SKM-1 treated with dmso at 0.1 percent for 144 hours (cell line): Measurements from ENCODE around the gene CCDC85A.

Experiments
- DNase-seq: peaks from one replicate; lab custom pipeline; 2025; ENCODE audit not compliant: unreplicated experiment; lab: John Stamatoyannopoulos, UW

Gene CCDC85A

DNA sequence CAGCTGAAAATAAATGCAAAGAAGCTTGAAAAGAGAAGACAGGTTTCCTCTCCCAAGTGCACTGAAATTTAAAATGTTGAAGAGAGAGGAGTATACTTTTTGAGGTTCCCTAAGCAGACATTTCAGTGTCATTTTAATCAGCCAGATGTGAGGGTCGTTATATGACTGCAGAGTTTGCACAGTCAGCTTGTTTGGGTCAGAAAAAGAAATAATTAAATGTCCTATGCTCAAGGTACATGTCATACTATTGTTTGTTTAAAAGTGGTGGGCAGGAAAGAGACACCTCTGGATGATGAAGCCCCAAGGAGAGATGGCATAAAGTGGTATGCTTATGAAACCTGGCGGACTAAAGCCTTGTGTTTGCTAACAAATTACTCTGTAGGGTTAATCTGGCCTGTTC lies 55.2 kb downstream of the CCDC85A start:
- DNase-seq: no peak

DNA sequence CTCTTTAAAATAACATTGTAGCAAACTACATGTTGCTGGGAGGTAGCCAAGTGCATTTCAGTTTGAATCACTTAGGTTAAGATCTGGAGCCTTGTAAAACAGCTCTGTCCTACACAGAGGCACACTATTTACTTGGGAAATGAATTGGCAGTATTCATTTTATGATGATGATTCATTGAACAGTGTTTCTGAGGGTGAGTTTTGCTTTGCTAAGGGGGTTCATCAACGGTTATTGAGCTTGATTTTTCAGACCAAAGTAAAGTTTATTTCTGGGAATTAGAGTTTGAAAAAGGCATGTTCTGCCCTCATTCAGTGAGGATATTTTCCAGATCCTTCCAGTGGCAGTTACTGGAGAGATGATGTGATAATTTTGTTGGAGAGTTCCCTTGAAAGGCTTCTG lies 55.6 kb downstream of the CCDC85A start:
- no peak for DNase-seq

DNA sequence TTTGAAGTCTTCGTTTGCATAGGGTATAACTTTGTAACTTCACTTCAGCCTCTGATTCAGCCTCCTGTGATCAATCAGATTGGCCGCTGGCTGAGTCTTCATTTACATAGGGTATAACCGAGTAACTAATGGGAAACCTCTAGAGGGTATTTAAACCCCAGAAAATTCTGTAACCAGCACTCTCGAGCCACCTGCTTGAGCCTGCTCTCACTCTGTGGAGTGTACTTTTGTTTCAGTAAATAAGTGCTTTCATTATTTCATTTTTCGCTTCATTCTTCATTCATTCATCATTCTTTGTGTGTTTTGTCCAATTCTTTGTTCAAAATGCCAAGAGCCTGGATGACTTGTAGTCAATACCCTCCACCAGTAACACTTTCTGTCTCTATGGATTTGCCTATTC lies 56.4 kb downstream of the CCDC85A start:
- no peak for DNase-seq

DNA sequence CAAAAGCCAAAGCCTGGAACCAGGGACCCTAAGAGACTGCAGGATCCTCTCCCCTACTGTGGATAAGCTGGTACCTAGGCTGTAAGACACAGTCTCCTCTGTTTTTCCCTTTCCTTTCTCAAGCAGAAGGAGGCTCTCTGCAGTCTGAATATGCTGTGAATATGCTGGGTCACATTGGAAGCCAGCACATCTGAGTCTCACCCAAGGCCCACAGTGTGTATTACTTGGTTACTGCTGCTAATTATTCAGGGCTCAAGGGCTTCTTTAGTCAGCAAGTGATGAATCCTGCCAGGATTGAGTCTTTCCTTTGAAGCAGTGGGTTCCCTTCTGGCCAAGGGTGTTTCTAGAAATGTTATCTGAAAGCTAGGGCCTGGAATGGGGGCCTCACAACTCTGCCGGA lies 60.7 kb downstream of the CCDC85A start:
- no peak for DNase-seq

DNA sequence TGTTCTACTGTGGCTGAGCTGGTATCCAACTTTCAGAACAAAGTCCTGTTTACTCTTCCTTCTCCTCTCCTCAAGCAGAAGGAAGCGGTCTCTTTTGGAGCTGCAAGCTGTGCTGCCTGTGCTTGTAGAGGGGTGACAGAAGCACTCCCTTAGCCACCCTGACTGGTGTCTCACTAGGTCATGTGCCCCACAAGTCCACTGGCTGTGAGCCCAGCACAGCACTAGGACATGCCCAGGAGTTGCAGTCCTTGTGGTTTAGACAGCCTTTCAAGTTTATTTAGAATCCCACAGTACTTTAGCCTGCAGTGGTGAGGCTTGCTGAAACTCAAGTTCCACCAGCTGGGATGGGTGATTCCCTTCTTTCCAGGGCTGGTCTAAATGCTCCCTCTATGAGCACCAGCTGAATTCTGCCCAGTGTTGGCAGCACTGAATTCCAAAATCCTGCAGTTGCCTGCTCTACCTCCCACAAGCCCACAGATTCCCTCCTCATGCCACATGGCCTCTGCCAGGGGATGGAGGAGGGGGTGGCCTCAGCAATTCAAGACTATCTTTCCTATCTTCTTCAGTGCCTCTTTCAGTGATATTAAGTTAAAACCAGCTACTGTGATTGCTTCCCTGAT lies 61.2 kb downstream of the CCDC85A start:
- DNase-seq: no peak

DNA sequence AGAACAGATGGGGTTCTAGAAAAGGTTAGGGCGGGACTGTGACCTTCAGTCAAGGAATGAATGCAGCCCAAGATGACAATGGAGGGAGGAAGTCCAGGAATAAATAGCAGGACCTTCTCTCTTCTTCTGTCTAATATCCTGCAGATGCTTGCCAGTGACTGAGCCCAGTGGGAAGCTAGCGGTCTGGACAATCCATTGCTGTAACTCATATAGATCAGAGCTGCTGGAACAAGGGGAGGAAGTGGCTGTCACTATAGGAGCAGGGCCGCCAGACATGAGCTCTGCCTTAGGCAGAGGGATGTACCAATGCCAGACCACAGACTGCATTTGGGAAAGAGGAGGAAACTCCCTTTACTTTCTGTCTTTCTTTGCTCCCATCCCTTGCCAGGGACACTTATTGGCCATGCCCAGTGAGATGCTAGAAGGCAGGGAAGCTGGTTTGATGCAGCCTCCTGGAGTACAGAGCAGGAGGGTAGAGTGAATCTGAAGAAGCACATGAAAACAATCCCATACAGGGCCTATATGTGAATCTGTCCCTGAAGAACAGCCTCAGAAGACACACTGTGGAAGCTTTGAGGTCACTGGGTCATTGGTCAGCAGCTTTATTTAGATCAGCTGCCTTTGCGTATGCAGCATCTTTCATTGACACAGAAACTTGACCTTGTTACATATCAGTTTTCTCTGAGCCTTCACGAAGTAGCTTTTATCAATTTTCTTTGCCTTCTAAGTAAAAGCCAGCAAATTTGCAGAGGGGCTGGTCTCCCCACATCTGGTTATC lies 65.4 kb downstream of the CCDC85A start:
- no peak for DNase-seq

DNA sequence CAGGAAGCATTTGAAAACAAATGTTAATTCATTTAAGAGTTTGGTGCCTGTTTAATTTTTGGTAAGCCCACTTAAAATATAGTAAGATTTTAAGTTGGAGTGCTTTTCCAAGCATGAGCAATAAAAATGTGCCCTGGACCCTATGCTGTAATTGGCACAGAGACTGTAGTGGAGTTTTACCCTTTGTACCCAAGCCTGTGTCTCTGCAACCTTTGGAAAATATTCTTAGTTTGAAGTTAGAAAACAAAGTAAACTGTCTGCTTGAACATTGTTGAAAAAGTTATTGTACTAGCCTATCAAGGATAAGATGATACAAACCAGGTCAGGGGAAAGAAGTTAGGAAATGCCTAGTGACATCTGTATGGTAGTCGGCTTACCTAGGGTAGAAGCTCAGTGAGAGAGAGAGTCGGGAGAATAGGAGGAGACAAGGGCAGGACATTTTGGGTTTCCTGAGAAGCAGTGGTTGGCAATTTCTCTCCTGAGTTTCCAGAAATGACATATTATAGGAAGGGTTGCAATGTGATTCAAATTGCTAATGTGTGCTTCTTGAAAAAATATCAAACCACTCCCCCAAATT lies 66.5 kb downstream of the CCDC85A start:
- no peak for DNase-seq

DNA sequence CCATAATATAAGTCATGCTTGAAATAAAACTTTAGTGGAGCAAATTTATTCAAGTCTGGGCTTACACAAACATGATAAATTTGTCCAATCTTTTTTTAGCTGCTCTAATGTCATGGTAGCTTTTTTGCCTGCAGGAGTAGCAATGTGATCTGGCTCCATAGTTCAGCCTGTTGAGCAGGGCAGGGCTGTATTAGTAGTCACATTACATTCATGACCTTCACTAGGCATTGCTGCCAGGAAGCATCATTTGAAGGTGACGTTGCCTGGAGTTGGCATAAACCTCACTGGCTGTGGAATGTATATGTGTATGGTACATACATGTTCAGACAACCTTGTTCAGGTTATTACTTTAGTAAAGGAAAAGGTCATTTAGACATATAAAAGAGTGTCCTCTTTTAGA lies 76.6 kb downstream of the CCDC85A start:
- no peak for DNase-seq

DNA sequence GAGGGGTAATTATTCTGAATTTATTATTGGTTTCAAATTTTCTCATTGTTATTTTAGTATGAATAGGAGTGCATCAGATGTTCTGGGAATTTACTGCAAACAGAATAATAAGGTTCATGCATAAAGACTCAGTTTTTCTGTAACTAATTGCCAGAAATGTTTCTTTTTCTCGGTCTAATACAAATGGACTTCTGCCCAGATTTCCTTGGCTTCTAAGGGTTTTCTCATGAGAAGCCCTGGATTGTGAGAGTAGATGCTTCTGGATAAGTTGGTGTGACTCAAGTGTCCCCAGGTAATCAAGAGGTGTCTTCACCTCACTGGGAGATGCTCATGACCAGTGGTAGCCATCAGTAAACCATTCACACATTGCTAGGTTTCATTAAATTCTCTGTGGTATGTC lies 78.5 kb downstream of the CCDC85A start:
- no peak for DNase-seq

DNA sequence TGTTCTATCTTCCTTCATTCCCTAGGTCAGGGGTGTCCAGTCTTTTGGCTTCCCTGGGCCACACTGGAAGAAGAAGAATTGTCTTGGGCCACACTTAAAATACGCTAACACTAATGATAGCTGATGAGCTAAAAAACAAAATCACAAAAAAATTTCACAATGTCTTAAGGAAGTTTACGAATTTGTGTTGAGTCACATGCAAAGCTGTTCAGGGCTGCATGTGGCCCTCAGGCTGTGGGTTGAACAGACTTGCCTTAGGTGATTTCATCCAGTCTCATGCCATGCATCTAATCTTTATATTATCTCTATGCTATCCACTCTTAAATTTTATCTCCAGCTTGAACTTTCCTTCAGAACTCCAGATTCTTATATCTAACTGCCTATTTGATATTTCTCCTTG lies 80.1 kb downstream of the CCDC85A start:
- no peak for DNase-seq

DNA sequence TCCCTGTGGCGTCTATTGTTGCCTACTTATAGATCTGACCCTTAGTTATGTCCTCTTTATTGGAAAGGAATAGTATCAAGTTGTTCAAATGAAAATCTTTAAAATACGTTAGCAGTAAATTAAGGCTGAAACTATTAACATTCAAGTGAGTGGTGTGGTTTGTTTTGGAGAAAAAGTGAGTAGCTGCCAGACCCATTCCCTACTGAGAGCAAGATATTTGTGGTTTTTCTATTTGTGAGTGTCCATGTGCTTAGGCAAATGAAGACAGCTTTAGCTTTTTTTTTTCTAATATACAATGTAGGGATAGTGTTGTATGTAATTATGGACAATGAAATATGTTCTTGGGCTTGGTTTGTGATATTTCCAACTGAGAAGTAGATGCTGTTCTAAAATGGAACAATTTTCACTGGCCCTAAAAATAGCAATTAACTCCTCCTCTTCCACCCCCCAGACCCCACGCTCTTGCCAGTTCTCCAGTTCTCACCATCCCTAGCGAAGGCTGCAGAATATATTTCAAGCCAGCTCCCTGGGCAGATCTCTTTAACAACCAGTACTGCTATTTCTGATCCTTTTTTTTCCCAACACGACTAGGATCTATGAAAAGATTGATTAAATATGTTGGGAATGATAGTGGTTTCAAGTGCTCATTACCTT lies 83.1 kb downstream of the CCDC85A start:
- no peak for DNase-seq

DNA sequence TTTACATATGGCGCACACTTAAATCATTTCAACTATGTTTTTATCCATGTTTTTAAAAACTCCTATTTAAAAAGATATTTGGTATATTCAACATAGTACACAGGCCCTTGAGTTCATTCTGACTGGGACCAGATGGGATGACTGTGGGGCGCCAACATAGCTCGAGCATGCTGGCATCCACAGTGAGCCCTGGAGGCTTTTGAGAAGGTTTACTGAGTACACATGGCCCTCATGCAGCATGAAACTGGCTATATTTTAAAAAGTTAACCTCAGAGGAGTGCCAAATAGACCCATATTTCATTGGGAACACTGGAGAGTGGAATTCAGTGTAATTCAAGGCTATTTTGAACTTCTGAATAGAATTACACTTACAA lies 83.6 kb downstream of the CCDC85A start:
- DNase-seq: no peak

DNA sequence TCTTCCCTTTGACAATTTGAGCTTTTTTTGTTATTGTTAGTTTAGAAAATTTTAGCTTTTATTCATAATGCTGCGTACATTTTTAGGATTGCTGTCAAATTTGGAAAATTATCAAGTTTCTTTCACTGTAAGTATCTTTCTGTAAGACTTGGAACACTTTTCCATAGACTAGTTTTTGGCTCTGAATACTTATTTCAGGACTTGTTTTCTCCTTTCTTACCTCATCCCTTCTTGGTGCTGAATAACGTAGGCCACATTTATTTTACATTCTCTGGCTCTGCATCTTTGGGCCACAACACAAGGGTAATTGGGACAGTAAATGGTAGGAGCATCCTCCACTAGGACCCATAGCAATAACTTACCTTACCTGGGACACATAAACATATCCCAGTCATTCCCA lies 85.1 kb downstream of the CCDC85A start:
- no peak for DNase-seq

DNA sequence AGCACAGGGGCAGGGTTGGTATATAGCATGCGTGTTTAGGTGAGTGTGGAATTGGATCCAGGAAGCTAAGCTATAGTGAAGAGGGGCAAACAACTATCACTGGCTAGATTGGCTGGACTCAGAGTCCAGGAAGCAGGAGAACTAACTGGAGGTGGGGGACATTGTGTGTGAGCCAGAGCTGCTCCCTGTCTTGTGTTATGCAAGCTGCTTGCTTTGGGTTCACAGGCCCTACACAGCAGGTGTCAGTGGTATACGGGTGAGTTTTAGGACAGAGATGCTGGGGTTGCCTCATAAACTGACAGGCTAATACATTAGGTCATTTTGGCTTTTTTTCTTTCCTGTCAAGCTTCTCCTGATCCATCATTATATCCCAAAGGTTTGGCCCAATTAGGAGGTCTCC lies 87.5 kb downstream of the CCDC85A start:
- DNase-seq: no peak

DNA sequence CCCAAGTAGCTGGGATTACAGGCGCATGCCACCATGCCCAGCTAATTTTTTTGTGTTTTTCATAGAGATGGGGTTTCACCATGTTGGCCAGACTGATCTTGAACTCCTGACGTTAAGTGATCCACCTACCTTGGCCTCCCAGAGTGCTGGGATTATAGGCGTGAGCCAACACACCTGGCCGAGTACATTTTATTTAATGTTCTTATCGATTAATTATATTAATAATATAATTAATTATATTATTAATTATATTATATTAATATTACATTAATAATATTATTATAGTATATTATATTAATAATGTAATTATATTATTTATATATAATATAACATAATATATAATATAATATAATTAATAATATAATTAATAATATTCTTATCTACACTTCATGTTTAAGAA lies 101.4 kb downstream of the CCDC85A start:
- DNase-seq: no peak

DNA sequence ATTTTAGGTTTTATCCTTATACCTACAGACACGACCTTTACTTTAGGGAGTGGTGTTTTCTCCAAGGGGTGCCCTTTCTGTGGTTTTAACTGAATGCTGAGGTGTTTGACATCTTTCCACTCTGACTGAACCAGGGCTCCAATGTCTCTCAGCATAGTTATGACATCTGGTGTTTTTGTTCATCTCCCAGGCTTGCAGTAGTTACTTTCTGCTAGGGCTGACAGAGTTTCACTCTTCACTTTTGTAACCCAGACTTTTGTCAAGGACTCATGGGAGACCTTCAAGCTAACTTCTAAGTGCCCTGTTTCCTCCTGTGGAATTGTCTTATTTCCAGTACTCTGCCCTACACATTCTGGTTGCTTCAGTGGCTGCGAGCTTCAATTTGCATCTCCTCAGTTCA lies 103.1 kb downstream of the CCDC85A start:
- no peak for DNase-seq

DNA sequence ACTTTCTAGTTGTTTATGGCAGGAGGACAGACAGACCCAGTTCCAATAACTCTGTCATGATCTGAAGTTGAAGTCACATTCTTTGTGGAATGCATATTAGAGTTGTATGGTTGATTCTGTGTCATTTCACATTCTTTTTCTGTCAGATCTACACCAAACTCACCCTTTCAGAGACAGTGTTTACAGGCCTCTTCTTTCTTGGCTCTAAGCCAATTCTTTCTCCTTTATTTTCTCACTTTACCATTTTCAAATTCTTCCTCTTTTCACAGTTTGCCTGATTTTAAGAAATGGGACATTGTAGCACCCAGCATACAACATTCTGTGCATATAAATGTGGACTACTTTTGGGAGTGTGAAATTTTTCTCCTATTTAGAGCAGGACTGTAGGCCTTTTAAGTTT lies 103.7 kb downstream of the CCDC85A start:
- DNase-seq: no peak

DNA sequence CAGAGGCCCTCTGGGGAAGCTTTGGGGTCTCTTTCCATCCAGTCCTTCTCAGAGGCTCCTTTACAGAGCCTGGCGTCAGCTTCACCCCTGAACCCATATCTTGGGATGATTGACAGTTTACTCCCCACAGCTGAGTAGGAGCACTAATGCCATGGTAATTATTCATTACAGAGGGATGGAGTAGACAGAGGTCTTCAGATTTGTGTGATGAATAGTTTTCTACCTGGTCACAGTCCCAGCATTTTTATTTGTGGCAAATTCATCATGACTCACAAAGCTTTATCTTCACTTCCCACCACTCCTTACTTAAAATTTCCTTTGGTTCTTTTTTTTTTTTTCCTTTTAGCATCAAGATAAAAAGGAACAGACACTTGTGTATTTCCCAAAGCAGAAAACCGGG lies 104.2 kb downstream of the CCDC85A start:
- no peak for DNase-seq

DNA sequence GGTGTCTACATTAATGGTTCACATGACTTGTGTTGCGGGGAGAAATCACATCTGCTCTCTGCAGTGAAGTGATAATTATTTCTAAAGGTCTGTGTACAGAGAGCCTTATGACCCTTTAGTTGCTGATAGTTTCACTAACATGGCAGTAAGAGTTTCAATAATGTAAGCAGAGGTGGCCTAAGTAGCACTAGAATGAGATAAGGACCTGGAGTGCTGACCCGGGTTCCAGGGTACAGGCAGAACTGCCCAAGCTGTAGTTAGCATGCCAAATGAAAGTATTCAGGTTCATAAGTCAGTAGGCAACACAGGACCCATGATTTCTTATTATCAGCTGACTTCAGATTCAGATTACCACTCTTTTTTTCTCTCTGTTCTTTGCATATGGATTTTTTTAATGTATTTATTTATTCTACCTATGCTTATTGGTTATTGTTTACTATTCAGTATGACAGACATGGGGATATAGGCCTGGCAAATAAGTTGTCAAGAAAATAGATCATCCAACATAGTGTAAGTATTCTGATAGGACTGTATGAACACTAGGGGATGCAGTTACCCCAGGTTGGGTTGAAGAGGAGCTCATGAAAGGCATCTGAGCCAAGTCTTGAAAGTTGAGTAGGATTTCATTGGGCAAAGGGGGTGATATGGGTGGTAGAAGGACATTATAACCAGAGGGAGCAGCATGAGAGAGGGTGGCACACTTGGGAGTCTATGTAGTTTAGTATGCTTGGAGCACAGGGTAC lies 105.2 kb downstream of the CCDC85A start:
- DNase-seq: no peak

DNA sequence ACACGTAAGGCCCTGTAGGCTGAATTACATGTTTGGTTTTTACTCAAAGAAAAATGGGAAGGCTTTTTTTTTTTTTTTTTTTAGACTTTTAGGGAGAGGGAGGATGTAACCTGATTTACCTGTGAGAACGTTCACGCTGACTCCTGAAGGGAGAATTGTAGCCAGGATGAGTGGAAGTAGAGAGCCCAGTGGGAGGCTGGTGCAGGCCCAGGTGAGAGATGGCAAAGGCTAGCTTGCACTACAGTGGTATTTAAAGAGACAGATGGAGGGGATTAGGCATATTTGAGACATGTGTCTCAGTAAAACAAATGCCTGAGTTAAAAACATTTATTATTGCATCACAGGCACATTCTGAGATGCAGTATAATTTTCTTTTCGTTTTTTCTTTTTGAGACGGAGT lies 107.9 kb downstream of the CCDC85A start:
- DNase-seq: no peak

DNA sequence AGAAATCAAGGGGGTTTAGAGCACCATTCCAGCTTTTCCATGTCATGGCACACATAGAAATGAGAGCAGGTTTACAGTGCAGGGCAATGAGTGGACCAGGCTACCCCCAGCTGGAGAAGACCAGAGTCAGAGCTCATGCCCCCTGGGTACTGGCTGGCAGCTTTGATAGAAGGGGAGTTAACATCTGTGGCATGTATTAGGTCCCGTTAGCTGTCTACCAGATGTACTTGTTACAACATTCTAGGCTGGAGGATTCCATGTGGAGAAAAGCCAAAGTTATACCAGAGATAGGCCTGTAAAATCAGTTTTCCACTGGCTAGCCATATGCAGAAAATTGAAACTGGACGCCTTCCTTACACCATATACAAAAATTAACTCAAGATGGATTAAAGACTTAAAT lies 109.2 kb downstream of the CCDC85A start:
- no peak for DNase-seq

DNA sequence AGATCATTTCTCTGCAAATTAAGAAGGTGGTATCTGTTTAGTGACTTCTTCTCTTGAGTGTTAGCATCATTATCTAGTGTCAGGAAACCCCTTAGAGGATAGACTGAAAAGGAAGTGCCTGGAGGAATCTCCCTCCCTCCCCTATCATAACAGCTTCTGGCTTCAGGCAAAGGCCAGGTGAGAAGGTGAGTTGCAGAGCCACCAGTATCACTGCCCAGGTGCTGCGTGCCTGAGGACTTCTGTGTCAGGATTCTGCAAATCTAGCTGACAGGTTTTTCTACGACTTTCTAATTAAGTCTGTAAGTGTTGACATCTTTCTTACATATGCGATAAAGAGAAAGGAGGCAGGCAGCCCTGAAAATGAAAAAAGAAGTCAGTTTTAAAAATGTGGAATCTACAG lies 111.9 kb downstream of the CCDC85A start:
- DNase-seq: no peak
